A549 (cell line): ENCODE results near the gene DPPA4. TPM values are rescaled to one million over a fixed set of nuclear protein-coding genes. Genes with fewer than 3 reads are reported as not detected.

ENCODE experiments used
- ATAC-seq, 2 experiments: fragments of 200-7000 bp in 1 of 2; fragments of >200 bp in 1 of 2; cut with Nextera tagmentation in 1 of 2; cut with Tn5 transposase in 1 of 2; 3 replicates each; pipeline versions ENCODE4 v1.8.0 to v1.9.1; 2018 to 2020; ENCODE audit warnings: mild to moderate bottlenecking in 1 of 2, moderate library complexity in 1 of 2
- CTCF ChIA-PET: fragments of 300-600 bp; sonication (Branson Sonifier 250); formaldehyde crosslinking; extraction: SDS; loops from one replicate; lab custom pipeline; 2021; ENCODE audit warnings: antibody characterized with exemption, inconsistent platforms; lab: Yijun Ruan, JAX
- POLR2A ChIA-PET: fragments of 350-600 bp; formaldehyde crosslinking; extraction: SDS; loops from one replicate; lab custom pipeline; 2021; ENCODE audit warnings: antibody characterized with exemption, inconsistent platforms; lab: Yijun Ruan, JAX
- DNase-seq, 2 experiments: peaks; one replicate each; pipeline versions ENCODE4 v3.0.0 to v3.0.0-alpha.2; 2011 to 2016; ENCODE audit warnings: low read depth in 1 of 2, low spot score in 1 of 2
- FAIRE-seq: peaks from 2 replicates; lab custom pipeline; 2011; peaks lifted over from hg19 to GRCh38; lab: Jason Lieb, UNC
- H3K27ac ChIP-seq, 2 experiments: fragments of >200 bp; sonication (Bioruptor Twin); formaldehyde crosslinking; 3 replicates each; pipeline ENCODE4 v1.5.1; 2016 to 2017
- H3K4me1 ChIP-seq: fragments of >200 bp; sonication (Bioruptor Twin); formaldehyde crosslinking; 3 replicates; pipeline ENCODE4 v1.6.1; 2016
- H3K4me2 ChIP-seq: fragments of >200 bp; sonication (Bioruptor Twin); formaldehyde crosslinking; 3 replicates; pipeline ENCODE4 v1.6.1; 2016
- H3K4me3 ChIP-seq: fragments of >200 bp; sonication (Bioruptor Twin); formaldehyde crosslinking; 3 replicates; pipeline ENCODE4 v1.5.1; 2016
- H3K9me3 ChIP-seq: fragments of >200 bp; sonication (Bioruptor Twin); formaldehyde crosslinking; 3 replicates; pipeline ENCODE4 v1.6.1; 2016
- BHLHE40 ChIP-seq: IDR thresholded peaks from 2 replicates; pipeline ENCODE4 v1.6.1; 2012; ENCODE audit warnings: low read depth, low read length, inconsistent platforms
- CHD4 ChIP-seq: fragments of 200-600 bp; sonication (generic); IDR thresholded peaks from 2 replicates; pipeline ENCODE4 v1.6.1; 2016; ENCODE audit warnings: antibody characterized with exemption, mild to moderate bottlenecking, borderline replicate concordance
- EP300 ChIP-seq, 2 experiments: fragments of >200 bp; sonication (Bioruptor Twin); formaldehyde crosslinking; IDR thresholded peaks; 2 replicates in 1 of 2; 3 replicates in 1 of 2; pipeline ENCODE4 v1.6.1; 2016 to 2017
- ESRRA ChIP-seq: fragments of 150-350 bp; IDR thresholded peaks from 2 replicates; pipeline ENCODE4 v1.6.1; 2014; ENCODE audit warnings: mild to moderate bottlenecking, low read length, borderline replicate concordance
- FOSL2 ChIP-seq, 2 experiments: fragments of 450-650 bp in 1 of 2; fragments of >200 bp in 1 of 2; sonication (Bioruptor Twin) in 1 of 2; formaldehyde crosslinking; IDR thresholded peaks; 2 replicates each; pipeline versions ENCODE4 v1.5.0 to v1.6.1; 2016 to 2020; ENCODE audit warnings: mild to moderate bottlenecking in 1 of 2, moderate library complexity in 1 of 2
- HES2 ChIP-seq: fragments of >200 bp; sonication (Bioruptor Twin); formaldehyde crosslinking; IDR thresholded peaks from 2 replicates; pipeline ENCODE4 v1.6.1; 2016
- HOXB13 ChIP-seq: fragments of 250-450 bp; sonication (Bioruptor Pico); IDR thresholded peaks from 2 replicates; pipeline ENCODE4 v1.5.0; 2020; ENCODE audit warnings: low read depth, mild to moderate bottlenecking, moderate library complexity
- NFE2L2 ChIP-seq: fragments of 150-350 bp; conservative IDR thresholded peaks from 2 replicates; pipeline ENCODE4 v1.6.1; 2014; ENCODE audit warnings: low read length
- NPAS2 ChIP-seq: fragments of 250-450 bp; sonication (Bioruptor Pico); IDR thresholded peaks from 2 replicates; pipeline ENCODE4 v1.8.0; 2022; ENCODE audit warnings: mild to moderate bottlenecking, moderate library complexity, borderline replicate concordance
- POLR2A ChIP-seq: IDR thresholded peaks from 2 replicates; pipeline ENCODE4 v1.6.1; 2012; ENCODE audit warnings: mild to moderate bottlenecking, low read length
- RAD21 ChIP-seq, 2 experiments: fragments of >200 bp in 1 of 2; sonication (Bioruptor Twin) in 1 of 2; formaldehyde crosslinking in 1 of 2; IDR thresholded peaks in 1 of 2; conservative IDR thresholded peaks in 1 of 2; 2 replicates in 1 of 2; 3 replicates in 1 of 2; pipeline ENCODE4 v1.6.1; 2012 to 2018; ENCODE audit warnings: inconsistent platforms in 1 of 2
- RARB ChIP-seq: fragments of 250-450 bp; sonication (Bioruptor Pico); IDR thresholded peaks from 2 replicates; pipeline ENCODE4 v1.8.0; 2021; ENCODE audit warnings: mild to moderate bottlenecking, moderate library complexity
- RCOR1 ChIP-seq: fragments of 150-350 bp; IDR thresholded peaks from 2 replicates; pipeline ENCODE4 v1.6.1; 2014; ENCODE audit warnings: antibody characterized with exemption, low read length, low read depth
- SMC3 ChIP-seq: fragments of >200 bp; sonication (Bioruptor Twin); formaldehyde crosslinking; IDR thresholded peaks from 3 replicates; pipeline ENCODE4 v1.6.1; 2018; ENCODE audit warnings: inconsistent platforms
- TP53 ChIP-seq: fragments of 250-450 bp; sonication (Bioruptor Pico); IDR thresholded peaks from 2 replicates; pipeline ENCODE4 v1.5.0; 2021; ENCODE audit warnings: mild to moderate bottlenecking, moderate library complexity
- ZNF302 ChIP-seq: fragments of 250-450 bp; sonication (Bioruptor Pico); IDR thresholded peaks from 2 replicates; pipeline ENCODE4 v1.9.0; 2021; ENCODE audit warnings: inconsistent platforms, mild to moderate bottlenecking, moderate library complexity
- WGBS: methylation state at CpG from one replicate; pipeline ENCODE4 v1.1.6; 2017; ENCODE audit errors: missing lambda C conversion rate; 5-methylcytosine and 5-hydroxymethylcytosine counted together
- polyA minus RNA-seq: library from RNA; depleted of rRNA, polyadenylated mRNA; stranded (reverse); fragments of >200 nt; gene quantifications from 2 replicates; pipeline ENCODE4 v1.2.3, GENCODE V29; 2011; rRNA and poly(A)+ RNA removed
- polyA plus RNA-seq, 4 experiments: library from polyadenylated mRNA; depleted of rRNA in 3 of 4; stranded (reverse); fragments of >200 nt; fragmentation: RNase III in 1 of 4; extraction: RNeasy Plus Mini Kit Qiagen cat#74134 plus additional on column Dnase treatment in 1 of 4; gene quantifications; 2 replicates in 3 of 4; 3 replicates in 1 of 4; pipeline ENCODE4 v1.2.3, GENCODE V29; 2011 to 2017
- TF ChIP-seq, protein P1 (sequence below): IDR thresholded peaks from 2 replicates; pipeline ENCODE4 v1.6.1; 2012
- TF ChIP-seq, protein P2 (sequence below): fragments of 250-450 bp; sonication (Bioruptor Pico); IDR thresholded peaks from 2 replicates; pipeline ENCODE4 v1.5.0; 2020; ENCODE audit warnings: low read depth, mild to moderate bottlenecking, moderate library complexity
- TF ChIP-seq, protein P3 (sequence below): fragments of >200 bp; sonication (Bioruptor Twin); formaldehyde crosslinking; IDR thresholded peaks from 3 replicates; pipeline ENCODE4 v1.6.1; 2016

DPPA4 gene, protein sequence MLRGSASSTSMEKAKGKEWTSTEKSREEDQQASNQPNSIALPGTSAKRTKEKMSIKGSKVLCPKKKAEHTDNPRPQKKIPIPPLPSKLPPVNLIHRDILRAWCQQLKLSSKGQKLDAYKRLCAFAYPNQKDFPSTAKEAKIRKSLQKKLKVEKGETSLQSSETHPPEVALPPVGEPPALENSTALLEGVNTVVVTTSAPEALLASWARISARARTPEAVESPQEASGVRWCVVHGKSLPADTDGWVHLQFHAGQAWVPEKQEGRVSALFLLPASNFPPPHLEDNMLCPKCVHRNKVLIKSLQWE
- polyA plus RNA-seq (2011; rRNA removed) (not detected in 2 replicates), polyA plus RNA-seq (2017; fragmentation: RNase III; extraction: RNeasy Plus Mini Kit Qiagen cat#74134 plus additional on column Dnase treatment) (not detected in 3 replicates), polyA minus RNA-seq (not detected in 2 replicates)
- not detected in 2 replicates for polyA plus RNA-seq (2012; cell fraction: cytosol; rRNA removed)
- not detected in 2 replicates for polyA plus RNA-seq (2012; cell fraction: nucleus; rRNA removed)

DNA sequence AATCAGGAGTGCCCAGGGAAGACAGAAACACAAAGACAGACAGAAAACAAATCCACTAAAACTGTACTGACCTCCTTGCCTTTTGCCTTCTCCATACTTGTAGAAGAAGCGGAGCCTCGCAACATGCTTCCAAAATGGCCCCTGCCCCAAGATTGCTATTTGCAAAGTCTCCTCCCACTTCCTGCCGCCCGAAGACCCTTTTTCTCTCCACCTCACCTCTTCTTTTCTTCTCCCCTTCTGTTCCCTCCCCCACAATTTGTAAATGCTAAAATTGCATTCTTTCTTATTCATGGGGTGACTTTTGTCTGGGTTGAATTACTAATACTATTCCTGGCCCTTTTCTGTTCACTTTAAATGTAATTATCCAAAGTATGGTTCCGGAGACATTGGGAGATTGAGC, at the start of gene DPPA4:
DPPA4 (minus strand) TSS at position 154 of the 400 bp plus-strand sequence; CDS start at position 125, 29 bp downstream.
- ChIA-PET POLR2A (no interaction called here), CTCF (no interaction called here)
- no peak for TF ChIP-seq EP300 (IDR thresholded peaks at IDR 0.05)
- TF ChIP-seq RAD21 (conservative IDR thresholded peaks at IDR 0.05 in 1 of 2, IDR thresholded peaks at IDR 0.05 in 1 of 2), result no peak
- TF ChIP-seq, protein P1, sequence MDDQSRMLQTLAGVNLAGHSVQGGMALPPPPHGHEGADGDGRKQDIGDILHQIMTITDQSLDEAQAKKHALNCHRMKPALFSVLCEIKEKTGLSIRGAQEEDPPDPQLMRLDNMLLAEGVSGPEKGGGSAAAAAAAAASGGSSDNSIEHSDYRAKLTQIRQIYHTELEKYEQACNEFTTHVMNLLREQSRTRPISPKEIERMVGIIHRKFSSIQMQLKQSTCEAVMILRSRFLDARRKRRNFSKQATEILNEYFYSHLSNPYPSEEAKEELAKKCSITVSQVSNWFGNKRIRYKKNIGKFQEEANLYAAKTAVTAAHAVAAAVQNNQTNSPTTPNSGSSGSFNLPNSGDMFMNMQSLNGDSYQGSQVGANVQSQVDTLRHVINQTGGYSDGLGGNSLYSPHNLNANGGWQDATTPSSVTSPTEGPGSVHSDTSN, result no peak
- H3K27ac ChIP-seq, result no peak within 1 kb of the TSS; a peak in 1 of 6 replicates
- H3K9me3 ChIP-seq, result no peaks in the 10 kb centered on the region
- ATAC-seq, result no peak
- DNase-seq, result no peak
- peak within 1 kb of the TSS; percentile 26; the same call in 2 of the 3 replicates for H3K4me2 ChIP-seq
- FAIRE-seq, result no peak
- H3K4me1 ChIP-seq, result peaks cover 15% of the 10 kb centered on the region; the same call in 2 of the 3 replicates
- WGBS, result 95% methylated on average over 5 of the region's 5 CpGs
- H3K4me3 ChIP-seq, result no peak within 1 kb of the TSS

DNA sequence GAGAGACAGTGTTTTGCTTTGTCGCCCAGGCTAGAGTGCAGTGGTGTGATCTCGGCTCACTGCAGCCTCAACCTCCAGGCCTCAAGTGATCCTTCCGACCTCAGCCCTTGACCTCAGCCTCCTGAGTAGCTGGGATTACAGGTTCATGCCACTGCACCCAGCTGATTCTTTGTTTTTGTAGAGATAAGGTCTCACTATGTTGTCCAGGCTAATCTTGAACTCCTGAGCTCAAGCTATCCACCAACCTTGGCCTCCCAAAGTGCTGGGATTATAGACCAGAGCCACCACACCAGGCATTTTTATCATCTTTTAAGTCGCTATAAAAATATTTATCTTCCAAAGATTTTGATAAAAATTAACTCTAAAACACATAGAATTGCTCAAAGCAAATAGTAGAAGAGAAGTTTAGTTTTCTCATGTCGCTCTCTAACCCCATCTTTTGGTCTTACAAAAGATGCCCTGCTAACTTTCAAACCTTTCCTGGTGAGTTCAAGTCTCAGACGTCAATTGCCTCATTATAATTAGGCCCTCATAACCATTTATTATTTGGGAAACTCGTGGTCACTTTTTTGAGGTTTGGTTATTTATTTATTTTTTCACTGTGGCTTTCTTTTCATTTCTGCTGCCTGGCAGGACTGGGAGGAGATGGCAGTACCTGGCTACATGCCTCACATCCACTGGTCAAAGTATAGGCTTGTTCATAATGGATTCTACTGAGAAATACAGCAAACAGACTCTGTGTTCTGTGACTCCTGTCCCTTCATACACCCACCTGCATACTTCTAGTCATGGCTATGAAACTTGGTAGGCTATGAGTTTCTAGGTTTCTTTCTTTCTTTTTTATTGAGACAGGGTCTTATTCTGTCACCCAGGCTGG, 48.3 kb upstream of the DPPA4 start:
- H3K4me2 ChIP-seq, result peak overlapping the region; percentile 43; the same call in 2 of the 3 replicates
- ATAC-seq, result peak in 1 of 2 experiments; percentile 30; a peak in 1 of 6 replicates
- TF ChIP-seq TP53 (CRISPR knock-in tag) (no peak), BHLHE40 (no peak), RAD21 (conservative IDR thresholded peaks at IDR 0.05 in 1 of 2, IDR thresholded peaks at IDR 0.05 in 1 of 2) (0 out of 5 replicates have a peak, but pooled peaks of 1 of the 2 experiments have one; percentile 22)
- TF ChIP-seq, protein P2, sequence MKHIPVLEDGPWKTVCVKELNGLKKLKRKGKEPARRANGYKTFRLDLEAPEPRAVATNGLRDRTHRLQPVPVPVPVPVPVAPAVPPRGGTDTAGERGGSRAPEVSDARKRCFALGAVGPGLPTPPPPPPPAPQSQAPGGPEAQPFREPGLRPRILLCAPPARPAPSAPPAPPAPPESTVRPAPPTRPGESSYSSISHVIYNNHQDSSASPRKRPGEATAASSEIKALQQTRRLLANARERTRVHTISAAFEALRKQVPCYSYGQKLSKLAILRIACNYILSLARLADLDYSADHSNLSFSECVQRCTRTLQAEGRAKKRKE, result no peak
- TF ChIP-seq, protein P3, sequence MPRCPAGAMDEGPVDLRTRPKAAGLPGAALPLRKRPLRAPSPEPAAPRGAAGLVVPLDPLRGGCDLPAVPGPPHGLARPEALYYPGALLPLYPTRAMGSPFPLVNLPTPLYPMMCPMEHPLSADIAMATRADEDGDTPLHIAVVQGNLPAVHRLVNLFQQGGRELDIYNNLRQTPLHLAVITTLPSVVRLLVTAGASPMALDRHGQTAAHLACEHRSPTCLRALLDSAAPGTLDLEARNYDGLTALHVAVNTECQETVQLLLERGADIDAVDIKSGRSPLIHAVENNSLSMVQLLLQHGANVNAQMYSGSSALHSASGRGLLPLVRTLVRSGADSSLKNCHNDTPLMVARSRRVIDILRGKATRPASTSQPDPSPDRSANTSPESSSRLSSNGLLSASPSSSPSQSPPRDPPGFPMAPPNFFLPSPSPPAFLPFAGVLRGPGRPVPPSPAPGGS, result no peak
- TF ChIP-seq, all 56 proteins: peak for 1
- WGBS, result 12% methylated on average over 7 of the region's 7 CpGs
- H3K4me3 ChIP-seq, result no peak overlapping the region
- H3K9me3 ChIP-seq, result no peaks in the 10 kb centered on the region
- ChIA-PET POLR2A (no interaction called here), CTCF (interaction anchor here (0.5 kb wide), 1 partner anchor 94 kb away, joined by 3 read pairs; no protein-coding TSS in a partner anchor)
- FAIRE-seq, result no peak
- peak overlapping the region; percentile 32 to 51; a peak in 4 of 6 replicates for H3K27ac ChIP-seq
- H3K4me1 ChIP-seq, result 0 out of 3 replicates have a peak, but pooled peaks cover 5% of the 10 kb centered on the region
- peak in 1 of 2 experiments; percentile 26 for DNase-seq

DNA sequence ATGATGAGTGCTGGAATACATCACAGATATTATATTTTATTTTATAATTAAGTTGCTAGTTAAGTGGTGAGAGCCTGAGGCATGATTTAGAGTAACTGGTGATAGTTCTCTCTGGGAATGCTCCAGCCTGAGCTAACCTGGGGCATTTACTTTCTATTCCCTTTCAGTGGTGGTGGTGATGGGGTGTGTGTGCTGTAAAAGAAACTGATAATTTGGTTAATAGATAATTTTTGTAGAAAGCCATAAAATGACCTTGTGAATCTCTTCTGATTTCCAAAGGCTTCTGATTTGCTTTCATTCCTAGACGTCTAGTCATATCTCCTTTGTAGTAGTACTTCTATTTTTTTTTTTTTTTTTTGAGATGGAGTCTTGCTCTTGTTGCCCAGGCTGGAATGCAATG, 46.8 kb upstream of the DPPA4 start:
- FAIRE-seq (no peak), ATAC-seq (no peak; a peak in 1 of 6 replicates), DNase-seq (peak in 1 of 2 experiments; percentile 22)
- Histone ChIP-seq H3K4me3 (no peak overlapping the region), H3K27ac (peak overlapping the region; percentile 23 to 56; a peak in 3 of 6 replicates), H3K4me2 (peak overlapping the region; percentile 50), H3K9me3 (no peaks in the 10 kb centered on the region), H3K4me1 (0 out of 3 replicates have a peak, but pooled peaks cover 5% of the 10 kb centered on the region)
- TF ChIP-seq NFE2L2 (no peak), FOSL2 (IDR thresholded peaks at IDR 0.05) (no peak), FOSL2 (CRISPR knock-in tag; IDR thresholded peaks at IDR 0.05) (no peak), ZNF302 (CRISPR knock-in tag) (no peak), HOXB13 (CRISPR knock-in tag) (no peak), POLR2A (no peak), BHLHE40 (no peak), ESRRA (no peak), HES2 (no peak), SMC3 (no peak), RCOR1 (no peak), NPAS2 (CRISPR knock-in tag) (no peak), CHD4 (no peak), RARB (CRISPR knock-in tag) (no peak)
- 22% methylated on average over 1 of the region's 1 CpG for WGBS
- POLR2A ChIA-PET, result no interaction called here
- CTCF ChIA-PET, result interaction anchor here (1.1 to 1.6 kb wide), 2 partner anchors 13 to 108 kb away, joined by 4 read pairs; no protein-coding TSS in a partner anchor
